ENCODE data around the gene HACL1.
A peak's percentile ranks its signal among the peaks of the same experiment; 100 is the strongest.
"Not testable (repeated sequence)": the region's sequence is repeated elsewhere in the genome, so short reads cannot be mapped to it uniquely, and the experiment has no call there.

HACL1 gene

DNA sequence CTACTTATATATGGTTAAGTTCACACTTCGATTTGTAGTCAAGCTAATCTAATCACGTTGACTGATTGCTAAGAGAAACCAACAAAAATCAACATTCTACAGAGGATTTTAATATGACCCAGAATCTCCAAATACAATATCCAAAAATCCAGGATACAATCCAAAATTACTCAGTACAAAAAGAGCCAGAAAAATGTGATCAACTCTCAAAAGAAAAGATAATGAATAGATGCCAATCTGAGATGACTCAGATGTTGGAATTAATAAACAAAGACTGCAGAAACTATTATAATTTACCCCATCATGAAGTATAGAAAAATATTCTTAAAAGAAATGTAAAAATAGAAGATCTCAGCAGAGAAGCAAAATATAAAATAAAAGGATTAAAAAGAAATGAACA, 22.3 kb downstream of the HACL1 start:
- DNase-seq (ENCODE audit: low read depth, low spot score), result no peak

DNA sequence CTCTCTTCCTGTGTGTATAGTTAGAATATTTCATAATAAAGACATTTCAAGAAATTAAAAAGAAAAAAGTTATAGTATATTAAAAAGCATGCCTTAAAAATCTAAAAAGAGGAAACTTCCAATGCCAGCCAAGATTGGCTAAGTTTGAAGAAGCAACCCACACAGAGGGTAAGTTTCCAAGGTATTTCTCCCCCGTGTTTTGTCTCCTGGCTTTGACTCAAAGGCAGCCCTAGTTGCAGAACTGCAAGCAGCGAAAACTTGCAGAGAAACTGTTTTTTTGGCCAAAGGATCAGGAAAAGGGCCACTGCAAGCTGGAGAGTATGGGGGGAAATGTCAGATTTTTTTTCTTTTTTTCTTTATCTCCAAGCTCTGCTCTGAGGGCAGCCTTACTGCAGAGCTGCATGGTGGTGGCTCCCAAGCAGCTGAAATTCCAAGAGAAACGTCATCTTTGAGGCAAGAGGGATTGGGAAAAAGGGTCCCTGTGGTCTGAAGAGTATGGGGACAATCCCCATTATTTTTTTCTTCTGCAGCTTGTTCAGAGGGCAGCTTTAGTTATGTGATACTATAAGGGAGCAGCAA, 23.0 kb downstream of the HACL1 start:
- DNase-seq (ENCODE audit: low read depth, low spot score), result no peak

DNA sequence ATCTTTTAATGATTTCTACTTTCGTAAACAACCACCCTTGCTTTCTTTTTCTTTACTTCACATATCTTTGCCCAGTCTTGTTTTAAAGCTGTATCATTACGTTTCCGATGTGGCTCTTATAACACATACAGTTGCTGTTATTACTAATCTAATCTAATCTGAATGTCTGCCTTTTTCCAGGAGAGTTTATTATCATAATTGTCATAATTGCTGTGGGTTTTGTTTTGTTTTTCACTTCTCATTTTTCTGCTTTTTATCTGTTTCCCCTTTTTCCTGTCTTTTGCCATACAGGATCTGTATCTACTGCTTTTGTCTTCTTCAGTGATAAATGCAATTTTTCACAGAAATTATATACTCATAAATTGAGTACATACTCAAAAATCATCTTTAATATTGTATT, 24.9 kb downstream of the HACL1 start:
- no peak for DNase-seq (ENCODE audit: low read depth, low spot score)

DNA sequence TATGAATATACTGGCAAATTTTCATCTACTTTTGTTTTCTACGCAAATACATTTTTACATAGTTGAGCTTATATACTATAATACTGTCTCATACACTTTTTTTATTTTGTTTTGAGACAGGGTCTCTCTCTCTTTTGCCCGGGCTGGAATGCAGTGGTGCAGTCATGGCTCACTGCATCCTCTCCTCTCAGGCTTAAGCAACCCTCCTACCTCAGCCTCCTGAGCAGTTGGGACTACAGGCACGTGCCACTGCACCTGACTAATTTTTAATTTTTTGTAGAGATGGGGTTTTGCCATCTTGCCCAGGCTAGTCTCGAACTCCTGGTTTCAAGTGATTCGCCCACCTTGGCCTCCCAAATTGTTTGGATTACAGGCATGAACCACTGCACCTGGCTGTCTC, 25.9 kb downstream of the HACL1 start:
- no peak for DNase-seq (ENCODE audit: low read depth, low spot score)

DNA sequence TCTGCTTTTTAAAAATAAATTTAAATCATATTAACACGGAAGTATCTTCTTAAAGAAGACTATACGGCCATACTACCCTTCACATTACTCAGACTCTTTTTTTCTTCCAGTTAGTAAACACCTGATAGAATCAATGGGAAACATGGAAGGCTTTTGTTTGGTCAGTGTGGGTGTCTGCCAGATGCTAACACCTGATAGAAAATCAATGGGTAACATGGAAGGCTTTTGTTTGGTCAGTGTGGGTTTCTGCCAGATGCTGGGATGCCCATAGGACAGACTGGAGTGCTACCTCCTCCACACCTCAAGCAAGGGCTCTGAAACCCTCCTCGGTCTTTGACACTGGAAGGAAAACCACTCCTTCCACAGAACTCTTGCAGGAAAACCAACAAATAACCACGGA, 29.2 kb downstream of the HACL1 start:
- no peak for DNase-seq (ENCODE audit: low read depth, low spot score)

DNA sequence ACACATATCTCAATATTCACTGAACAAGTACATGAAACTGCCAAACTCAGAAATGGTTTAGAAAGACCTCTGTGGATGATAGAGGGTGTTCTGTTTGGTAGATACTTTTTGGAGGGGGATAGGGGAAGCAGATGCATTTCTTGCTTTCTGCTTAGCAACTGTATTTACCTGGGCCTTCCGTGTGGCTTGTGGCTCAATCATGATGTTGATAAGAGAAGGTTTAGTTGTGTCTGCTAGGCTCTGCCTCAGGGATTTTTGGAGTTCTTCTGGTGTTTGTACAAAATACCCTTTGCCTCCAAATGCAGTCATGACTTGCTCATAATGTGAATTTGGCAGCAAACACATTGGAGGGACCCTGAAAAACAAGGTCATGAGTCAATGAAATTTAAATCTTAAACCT, 38.2 kb downstream of the HACL1 start:
- DNase-seq (ENCODE audit: low read depth, low spot score), result no peak

DNA sequence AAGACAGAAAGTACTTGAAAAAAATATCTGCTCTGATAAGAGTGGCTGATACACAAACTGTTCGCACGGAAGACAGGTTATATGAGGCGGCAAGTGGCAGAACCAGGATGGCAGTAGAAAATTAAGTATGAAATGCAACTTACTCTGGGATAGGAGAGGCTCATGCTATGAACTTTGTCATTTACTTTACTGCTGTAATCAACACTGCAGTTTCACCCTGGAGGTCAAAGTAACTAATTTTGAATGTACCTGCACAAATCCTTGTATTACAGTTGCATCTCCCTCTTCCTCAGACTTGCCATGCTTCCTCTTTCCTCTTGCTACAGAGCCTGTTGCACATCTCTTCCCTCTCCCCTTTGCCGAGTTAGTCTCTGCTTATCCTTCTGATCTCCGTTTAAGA, 38.8 kb downstream of the HACL1 start:
- no peak for DNase-seq (ENCODE audit: low read depth, low spot score)

DNA sequence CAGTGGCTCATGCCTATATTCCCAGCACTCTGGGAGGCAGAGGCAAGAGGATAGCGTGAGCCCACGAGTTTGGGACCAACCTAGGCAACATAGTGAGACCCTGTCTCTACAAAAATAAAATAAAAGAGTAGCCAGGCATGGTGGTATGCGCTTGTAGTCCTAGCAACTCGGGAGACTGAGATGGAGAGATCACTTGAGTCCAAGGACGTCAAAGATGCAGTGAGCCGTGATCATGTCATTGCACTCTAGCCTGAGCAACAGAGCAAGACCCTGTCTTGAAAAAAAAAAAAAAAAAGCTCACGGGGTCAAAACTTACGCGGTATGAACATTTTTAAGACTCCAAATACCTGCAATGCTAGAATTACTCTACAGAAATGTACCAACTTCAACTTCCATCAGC, 42.8 kb downstream of the HACL1 start:
- no peak for DNase-seq (ENCODE audit: low read depth, low spot score)

DNA sequence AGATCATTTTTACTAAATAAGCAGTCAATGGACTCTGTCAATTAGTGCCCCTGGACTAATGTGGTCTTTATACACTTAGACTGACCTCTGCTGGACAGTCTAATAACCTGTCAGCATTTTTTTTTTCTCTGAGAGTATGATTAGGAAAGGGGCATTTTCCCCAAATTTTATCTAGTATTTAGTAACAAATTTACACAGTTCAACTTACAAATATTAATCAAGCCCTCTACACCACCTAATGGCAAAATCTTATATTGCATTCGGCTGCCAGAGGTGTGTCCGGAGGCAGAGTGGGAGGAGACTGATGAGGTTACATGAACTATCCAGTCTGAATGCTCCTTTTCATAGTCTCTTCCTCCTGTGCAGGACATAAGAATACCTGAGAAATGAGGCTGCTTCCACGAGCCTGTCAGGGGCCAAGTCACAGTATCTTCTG, 43.8 kb downstream of the HACL1 start:
- peak; percentile 17 for DNase-seq (ENCODE audit: low read depth, low spot score)

DNA sequence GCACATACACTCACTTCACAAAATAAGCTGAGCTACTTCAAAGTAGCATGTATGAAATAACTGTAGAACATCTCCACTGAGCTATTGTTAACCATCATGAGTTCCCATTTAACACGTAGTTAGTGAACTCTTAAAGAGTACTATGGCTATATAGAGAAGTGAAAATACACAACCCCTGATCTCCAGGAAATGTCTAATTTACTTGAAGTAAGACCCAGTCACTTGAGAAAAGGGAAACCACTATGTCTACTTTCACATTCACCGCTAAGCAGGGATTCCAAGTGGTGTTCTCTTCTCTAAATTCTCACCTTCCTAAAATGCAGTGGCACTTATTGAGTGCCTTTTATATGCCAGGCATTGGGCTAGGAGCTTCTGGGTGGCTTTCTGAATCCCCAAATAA, 44.9 kb downstream of the HACL1 start:
- no peak for DNase-seq (ENCODE audit: low read depth, low spot score)

DNA sequence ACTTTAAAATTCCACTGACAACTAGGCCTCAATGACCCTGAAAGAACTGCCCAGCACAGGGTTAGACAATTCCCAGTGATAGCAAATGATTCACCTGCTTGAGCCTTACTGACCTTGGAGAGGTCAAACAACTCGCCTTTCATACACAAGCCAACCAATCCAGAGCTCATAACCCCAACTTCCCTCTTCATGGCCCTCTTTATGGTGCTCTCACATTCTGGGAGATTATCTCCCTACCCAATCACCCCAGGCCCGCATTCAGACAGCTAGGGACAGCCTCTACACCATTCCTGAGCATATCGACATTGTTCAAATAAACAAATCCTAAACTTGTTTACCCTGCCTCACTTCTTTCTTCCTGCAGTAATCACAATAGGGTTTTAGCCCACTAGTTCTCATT, 47.6 kb downstream of the HACL1 start:
- no peak for DNase-seq (ENCODE audit: low read depth, low spot score)

DNA sequence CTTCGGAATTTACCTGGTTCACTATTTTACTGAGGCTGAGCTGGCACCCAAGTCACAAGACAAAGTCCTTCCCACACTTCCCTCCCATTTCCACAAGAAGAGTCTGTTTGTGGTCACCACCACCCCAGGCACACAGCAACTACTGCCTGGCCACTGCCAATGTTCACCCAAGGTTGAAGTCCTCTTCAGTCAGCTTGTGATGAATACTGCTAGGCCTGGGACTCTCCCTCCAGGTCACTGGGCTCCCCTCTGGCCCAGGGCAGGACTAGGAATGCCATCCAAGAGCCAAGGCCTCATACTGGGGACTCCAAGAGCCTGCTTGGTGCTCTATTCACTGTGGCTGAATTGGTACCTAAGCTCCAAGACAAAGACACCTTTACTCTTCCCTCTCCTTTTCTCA, 49.5 kb downstream of the HACL1 start:
- DNase-seq (ENCODE audit: low read depth, low spot score), result no peak

DNA sequence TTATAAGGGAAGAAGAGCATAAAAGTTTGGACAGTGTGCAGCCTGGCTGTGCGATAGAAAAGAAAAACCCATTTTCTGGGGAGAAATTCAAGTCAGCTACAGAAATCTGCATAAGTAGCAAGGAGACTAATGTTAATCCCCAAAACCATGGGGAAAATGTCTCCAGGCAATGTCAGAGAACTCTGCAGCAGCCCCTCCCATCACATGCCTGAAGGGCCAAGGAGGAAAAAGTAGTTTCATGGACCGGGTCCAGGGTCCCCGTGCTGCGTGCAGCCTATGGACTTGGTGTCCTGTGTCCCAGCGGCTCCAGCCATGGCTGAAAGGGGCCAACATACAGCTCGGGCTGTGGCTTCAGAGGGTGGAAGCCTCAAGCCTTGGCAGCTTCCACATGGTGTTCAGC, 51.5 kb downstream of the HACL1 start:
- no peak for DNase-seq (ENCODE audit: low read depth, low spot score)

DNA sequence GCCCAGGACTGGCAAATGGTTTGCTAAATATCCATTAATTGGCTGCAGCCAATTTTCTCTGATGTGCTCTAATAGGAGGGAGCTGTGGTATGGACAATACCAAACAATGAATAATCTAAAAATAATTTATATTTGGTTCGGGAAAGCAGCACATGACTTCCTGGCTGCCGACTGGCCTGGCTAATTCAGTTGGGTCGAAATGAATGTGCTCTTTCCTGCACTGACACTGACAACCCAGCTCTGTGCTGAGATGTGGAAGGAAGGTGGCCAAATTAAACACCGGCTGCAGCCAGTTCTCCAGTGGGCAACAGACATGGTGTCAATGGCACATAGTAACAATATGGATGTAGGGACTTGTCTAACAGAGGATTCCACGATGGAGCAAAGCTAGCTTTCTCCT, 58.8 kb downstream of the HACL1 start:
- no peak for DNase-seq (ENCODE audit: low read depth, low spot score)

DNA sequence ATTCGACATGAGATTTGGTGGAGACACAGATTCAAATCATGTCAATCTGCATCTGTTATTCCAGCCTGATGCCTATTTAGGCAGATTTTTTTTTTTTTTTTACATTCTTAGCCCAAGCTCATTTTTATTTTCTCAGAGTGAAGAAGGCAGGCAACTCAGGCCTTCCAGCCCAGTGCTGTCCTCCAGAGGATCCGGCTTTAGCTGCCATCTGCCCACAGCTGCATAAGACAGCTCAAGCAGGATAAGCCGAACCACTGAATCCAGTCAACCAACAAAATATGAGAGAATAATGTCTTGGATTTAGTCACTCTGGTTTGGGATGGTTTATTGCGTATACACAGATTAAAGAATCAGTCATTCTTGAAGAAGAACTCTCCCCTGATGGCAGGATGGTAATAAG, 60.0 kb downstream of the HACL1 start:
- DNase-seq (ENCODE audit: low read depth, low spot score), result no peak

DNA sequence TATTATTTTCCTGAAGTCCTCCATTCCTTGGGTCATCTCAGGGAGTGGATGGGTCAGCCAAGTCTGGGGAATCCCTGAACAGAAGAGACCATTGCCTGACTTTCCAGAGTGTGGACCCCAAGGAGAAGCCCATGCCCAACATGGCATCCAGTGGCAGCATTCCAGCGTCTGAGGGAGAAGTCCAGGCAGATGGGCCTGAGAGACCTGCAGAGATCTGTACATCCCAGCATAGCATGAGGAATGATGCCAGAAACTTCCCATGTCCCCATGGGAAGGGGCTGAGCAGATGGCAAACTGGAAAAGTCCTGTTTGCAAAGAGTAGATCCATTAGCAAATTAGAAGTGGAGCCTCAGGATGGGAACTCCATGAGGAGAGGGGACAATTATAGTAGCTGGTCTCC, 62.3 kb downstream of the HACL1 start:
- no peak for DNase-seq (ENCODE audit: low read depth, low spot score)

DNA sequence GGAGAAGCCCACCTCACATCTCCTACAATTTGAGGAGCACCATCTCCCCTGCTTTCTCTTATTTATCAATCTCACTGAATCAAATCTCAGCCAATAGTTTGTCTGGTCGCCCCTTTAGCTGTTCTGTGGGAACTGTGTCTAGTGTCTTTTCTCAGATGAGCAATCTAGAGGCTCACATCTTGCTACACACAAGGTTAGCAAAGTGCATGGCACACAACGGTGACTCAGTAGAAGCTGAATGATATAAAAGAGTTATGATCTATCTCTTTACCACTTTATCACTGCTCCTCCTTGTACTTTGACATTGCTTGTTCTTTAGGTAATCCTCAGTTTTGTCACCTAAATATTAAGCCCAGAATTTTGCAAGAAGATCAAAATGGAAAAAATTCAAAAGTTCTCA, 63.0 kb downstream of the HACL1 start:
- DNase-seq (ENCODE audit: low read depth, low spot score), result no peak

DNA sequence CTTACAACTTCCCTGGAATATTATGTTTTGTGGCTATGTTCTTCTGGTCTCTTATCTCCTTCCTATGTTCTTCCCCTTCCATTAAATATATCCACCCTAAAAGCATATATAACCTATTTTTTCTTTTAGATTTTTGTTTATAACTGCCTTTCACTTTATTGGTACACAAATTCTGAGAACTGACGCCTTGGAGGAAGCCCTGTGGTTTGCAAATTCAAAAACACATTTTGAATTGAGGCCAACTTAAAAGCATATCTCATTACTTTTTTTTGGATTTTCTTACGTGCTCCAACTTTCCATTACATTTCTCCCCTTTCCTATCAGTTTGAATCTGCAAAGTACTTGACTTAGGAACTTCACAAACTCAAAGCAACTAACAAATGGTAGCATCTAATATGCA, 64.5 kb downstream of the HACL1 start:
- no peak for DNase-seq (ENCODE audit: low read depth, low spot score)

DNA sequence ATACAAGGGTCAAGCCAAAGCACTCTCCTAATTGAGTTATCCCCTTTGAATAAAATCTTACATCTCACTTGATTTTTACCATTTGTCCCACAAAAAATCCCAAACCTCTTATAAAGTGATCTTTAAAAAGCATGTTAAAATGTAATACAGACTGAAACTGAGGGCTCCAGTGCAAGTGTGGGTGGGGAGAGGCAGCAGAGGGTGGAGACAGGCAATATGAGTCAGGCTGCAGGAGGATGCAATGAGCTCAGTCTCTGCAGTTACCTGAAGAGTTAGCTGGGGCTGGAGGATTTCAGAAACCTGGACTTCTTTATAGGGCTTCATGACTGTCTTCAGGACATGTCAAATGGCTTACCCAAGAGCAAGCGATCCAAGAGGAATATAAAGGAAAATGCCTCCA, 65.6 kb downstream of the HACL1 start:
- no peak for DNase-seq (ENCODE audit: low read depth, low spot score)

DNA sequence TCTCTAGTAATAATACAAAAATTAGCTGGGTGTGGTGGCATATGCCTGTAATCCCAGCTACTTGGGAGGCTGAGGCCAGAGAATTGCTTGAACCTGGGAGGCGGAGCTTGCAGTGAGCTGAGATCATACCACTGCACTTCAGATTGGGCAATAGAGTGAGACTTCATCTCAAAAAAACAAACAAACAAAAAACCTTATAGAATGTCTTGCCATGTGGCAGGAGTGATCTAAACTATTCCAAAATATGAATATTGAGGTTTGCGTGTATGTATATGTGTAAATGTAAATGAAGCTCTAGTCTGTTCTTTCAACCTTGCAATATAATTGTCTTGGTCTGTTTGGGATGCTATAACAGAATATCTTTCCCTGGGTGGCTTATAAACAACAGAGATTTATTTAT, 68.8 kb downstream of the HACL1 start:
- DNase-seq (ENCODE audit: low read depth, low spot score), result not testable (repeated sequence)

DNA sequence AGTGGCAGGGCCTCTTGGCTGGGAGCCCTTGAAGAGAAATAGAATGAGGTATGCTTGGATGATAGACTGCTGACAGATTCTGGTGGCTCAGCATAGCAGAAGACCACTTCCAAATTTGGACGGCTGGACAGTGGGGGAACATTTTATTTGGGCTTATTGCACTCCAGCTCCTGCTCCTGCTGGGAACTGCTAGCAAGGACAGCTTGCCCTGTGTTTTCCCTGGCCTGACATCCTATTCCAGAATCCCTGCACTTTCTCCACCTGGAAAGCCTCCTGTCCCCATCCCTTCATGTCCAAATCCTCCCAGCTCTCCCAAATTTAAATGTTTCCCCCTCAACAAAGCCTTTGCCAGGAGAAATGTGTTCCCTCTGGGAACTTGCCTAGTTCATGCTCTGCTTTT, 70.0 kb downstream of the HACL1 start:
- DNase-seq (ENCODE audit: low read depth, low spot score), result no peak

DNA sequence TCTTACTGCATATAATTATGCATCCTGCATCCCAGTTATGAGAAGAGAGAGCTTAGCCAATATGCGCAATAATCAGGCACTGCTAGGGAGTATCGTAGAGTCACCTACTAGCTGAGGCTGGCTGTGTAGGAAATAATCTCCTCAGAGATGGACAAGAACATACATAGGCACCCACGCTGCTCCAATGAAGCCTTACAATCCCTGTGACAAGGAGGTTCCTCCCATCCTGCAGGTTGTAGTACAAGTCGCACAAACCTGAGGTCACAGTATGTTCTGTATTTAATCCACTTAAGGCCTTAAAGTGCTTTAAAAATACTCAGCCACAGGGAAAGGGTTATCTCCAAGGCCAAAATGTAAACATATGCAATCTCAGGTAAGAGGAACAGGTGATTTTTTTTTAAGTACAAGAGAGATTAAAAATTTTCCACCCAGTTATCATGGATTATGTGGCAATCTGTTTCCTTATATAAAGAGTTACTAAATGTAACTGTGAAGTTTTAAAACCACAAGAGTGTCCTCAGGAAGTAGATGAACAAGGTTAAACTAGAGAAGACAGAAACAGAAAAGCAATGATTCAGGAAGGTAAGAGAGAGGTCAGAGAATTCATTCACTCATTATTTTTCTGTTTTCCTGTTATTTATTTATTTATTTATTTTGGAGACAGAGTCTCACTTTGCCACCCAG, 72.4 kb downstream of the HACL1 start:
- no peak for DNase-seq (ENCODE audit: low read depth, low spot score)

DNA sequence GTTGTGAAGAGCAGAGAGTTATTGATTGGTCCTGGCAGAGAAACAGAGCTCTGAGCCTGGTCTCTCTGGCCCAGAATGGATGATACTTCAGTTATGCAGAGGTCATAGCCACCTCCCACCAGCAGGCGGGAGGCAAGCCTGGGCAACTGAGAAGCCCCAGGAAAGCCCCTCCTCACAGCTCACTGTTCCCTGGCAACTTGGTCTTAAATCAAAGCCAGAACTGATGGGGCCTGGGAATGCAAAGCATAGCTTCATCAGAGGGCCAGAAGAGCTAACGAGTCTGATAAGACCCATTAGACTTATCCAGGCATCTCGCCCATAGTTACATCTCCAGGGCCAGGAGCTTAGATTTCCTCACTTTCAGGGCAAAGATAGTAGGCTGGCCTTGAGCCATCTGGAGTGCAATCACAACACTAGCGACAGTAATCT, 74.3 kb downstream of the HACL1 start:
- DNase-seq (ENCODE audit: low read depth, low spot score), result no peak

DNA sequence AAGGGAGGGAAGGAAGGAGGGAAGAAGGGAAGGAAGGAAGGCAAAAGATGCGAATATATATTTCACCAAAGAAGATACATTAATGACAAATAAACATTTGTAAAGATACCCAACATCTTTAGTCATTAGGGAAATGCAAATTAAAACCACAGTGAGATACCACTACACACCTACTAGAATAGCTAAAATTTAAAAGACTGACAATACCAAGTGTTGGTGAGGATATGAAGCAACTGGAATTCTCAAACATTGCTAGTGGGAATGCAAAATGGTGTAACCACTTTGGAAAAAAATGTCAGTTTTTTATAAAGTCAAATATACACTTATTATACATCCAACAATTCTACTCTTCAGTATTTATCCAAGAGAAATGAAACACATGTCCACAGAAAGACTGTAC, 75.6 kb downstream of the HACL1 start:
- DNase-seq (ENCODE audit: low read depth, low spot score), result no peak

All from activated naive CD8-positive, alpha-beta T cell treated with anti-CD3 and anti-CD28 coated beads, Interleukin-2, amount 50 U/mL, for 16 hours (primary cell).